HL-60/S4 treated with retinoic acid at 250 ng/mL for 4 days and 3 days (cell line): Measurements from ENCODE around the gene IMMP2L.

Source experiments
- in situ Hi-C: fragments of 300-500 bp; cut with MboI; formaldehyde crosslinking; loops from 2 replicates; pipeline ENCODE4 v1.7.0; 2022; ENCODE audit warnings: low sequenced_read_pairs

IMMP2L gene

GRCh38 chr7:111229916-111230315 is 332.4 kb downstream of the IMMP2L start:
- in situ Hi-C loops = no loop called here

GRCh38 chr7:111229181-111229740 is 333.0 kb downstream of the IMMP2L start:
- in situ Hi-C loops = no loop called here

- in situ Hi-C loops = no loop called here
Measured at GRCh38 chr7:111228437-111228836, 333.9 kb downstream of the IMMP2L start.

GRCh38 chr7:111226800-111227199 is 335.5 kb downstream of the IMMP2L start:
- in situ Hi-C loops = no loop called here

- in situ Hi-C loops = no loop called here
Measured at GRCh38 chr7:111224354-111225231, 337.7 kb downstream of the IMMP2L start.

- in situ Hi-C loops = no loop called here
Measured at GRCh38 chr7:111223802-111224253, 338.5 kb downstream of the IMMP2L start.

GRCh38 chr7:111215550-111215949 is 346.7 kb downstream of the IMMP2L start:
- in situ Hi-C loops = no loop called here

GRCh38 chr7:111212857-111213523 is 349.3 kb downstream of the IMMP2L start:
- in situ Hi-C loops = no loop called here

- in situ Hi-C loops = no loop called here
Measured at GRCh38 chr7:111210996-111211395, 351.3 kb downstream of the IMMP2L start.

GRCh38 chr7:111210043-111210442 is 352.2 kb downstream of the IMMP2L start:
- in situ Hi-C loops = no loop called here

GRCh38 chr7:111205251-111205650 is 357.0 kb downstream of the IMMP2L start:
- in situ Hi-C loops = no loop called here

GRCh38 chr7:111202321-111202720 is 360.0 kb downstream of the IMMP2L start:
- in situ Hi-C loops = no loop called here

GRCh38 chr7:111199643-111200042 is 362.6 kb downstream of the IMMP2L start:
- in situ Hi-C loops = no loop called here

GRCh38 chr7:111198255-111198654 is 364.0 kb downstream of the IMMP2L start:
- in situ Hi-C loops = no loop called here

- in situ Hi-C loops = no loop called here
Measured at GRCh38 chr7:111196655-111197054, 365.6 kb downstream of the IMMP2L start.

- in situ Hi-C loops = no loop called here
Measured at GRCh38 chr7:111192614-111193413, 369.5 kb downstream of the IMMP2L start.

- in situ Hi-C loops = no loop called here
Measured at GRCh38 chr7:111190804-111191203, 371.5 kb downstream of the IMMP2L start.

GRCh38 chr7:111184987-111185386 is 377.3 kb downstream of the IMMP2L start:
- in situ Hi-C loops = no loop called here

GRCh38 chr7:111183321-111183720 is 379.0 kb downstream of the IMMP2L start:
- in situ Hi-C loops = no loop called here

- in situ Hi-C loops = no loop called here
Measured at GRCh38 chr7:111180338-111180737, 382.0 kb downstream of the IMMP2L start.

GRCh38 chr7:111175908-111176441 is 386.3 kb downstream of the IMMP2L start:
- in situ Hi-C loops = no loop called here
